NCI-H526 treated with DMSO at 0.1 percent for 48 hours (cell line): Measurements from ENCODE around the gene SPRY2.
"Not testable (repeated sequence)": the region's sequence is repeated elsewhere in the genome, so short reads cannot be mapped to it uniquely, and the experiment has no call there.

ENCODE experiments used
- DNase-seq: peaks from one replicate; lab custom pipeline; 2025; lab: John Stamatoyannopoulos, UW

The SPRY2 gene, protein sequence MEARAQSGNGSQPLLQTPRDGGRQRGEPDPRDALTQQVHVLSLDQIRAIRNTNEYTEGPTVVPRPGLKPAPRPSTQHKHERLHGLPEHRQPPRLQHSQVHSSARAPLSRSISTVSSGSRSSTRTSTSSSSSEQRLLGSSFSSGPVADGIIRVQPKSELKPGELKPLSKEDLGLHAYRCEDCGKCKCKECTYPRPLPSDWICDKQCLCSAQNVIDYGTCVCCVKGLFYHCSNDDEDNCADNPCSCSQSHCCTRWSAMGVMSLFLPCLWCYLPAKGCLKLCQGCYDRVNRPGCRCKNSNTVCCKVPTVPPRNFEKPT

DNA sequence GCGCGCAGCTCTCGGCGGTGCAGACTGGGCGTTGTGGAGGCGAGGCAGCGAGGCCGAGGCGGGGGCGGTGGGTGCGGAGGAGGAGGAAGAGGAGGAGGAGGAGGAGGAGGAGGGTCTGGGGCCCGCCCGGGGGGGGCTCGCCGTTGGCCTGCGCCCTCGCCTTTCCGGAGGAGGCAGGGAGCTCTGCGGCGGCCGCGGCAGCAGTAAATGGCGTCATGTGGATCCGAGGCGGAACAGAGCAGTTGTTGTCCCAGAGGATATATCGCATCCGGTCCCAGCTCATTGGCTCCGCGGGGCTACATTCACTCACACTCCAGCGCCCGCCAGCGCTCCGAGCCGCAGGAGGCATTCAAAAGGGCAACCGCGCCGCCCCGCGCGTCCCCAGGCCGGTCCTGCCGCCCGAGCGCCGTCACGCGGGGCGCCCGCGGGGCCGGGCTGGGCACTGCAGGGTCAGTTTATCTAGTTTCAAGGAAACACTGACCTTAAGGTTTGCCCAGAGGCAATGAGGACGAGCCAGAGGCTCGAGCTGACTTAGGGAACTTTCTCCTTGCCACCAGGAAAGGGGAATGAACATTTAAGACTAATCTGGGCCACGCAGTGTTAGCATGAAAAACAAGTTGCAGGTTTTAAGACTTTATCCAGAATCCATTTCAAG is at the start of gene SPRY2:
SPRY2 (minus strand) TSS at position 26 of the 655 bp plus-strand sequence. CDS start 3,421 bp downstream, outside the sequence.
- peak; percentile 98 for DNase-seq

DNA sequence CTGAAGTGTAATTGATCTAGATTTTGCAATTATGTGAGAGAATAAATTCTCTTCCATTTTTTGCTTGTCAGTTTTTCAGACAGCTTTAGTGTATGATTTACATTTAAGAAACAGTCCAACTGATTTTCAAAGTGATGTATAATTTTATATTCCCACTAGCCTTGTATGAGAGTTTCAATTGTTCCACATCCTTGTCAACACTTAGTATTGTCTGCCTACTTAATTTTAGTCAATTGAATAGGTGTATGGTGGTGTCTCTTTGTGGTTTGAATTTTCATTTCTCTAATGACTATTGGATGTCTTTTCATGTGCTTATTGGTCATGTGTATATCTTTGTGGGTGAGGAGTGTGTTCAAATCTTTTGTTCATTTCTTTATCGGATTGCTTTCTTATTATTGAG is 49.4 kb upstream of the SPRY2 start:
- no peak for DNase-seq

DNA sequence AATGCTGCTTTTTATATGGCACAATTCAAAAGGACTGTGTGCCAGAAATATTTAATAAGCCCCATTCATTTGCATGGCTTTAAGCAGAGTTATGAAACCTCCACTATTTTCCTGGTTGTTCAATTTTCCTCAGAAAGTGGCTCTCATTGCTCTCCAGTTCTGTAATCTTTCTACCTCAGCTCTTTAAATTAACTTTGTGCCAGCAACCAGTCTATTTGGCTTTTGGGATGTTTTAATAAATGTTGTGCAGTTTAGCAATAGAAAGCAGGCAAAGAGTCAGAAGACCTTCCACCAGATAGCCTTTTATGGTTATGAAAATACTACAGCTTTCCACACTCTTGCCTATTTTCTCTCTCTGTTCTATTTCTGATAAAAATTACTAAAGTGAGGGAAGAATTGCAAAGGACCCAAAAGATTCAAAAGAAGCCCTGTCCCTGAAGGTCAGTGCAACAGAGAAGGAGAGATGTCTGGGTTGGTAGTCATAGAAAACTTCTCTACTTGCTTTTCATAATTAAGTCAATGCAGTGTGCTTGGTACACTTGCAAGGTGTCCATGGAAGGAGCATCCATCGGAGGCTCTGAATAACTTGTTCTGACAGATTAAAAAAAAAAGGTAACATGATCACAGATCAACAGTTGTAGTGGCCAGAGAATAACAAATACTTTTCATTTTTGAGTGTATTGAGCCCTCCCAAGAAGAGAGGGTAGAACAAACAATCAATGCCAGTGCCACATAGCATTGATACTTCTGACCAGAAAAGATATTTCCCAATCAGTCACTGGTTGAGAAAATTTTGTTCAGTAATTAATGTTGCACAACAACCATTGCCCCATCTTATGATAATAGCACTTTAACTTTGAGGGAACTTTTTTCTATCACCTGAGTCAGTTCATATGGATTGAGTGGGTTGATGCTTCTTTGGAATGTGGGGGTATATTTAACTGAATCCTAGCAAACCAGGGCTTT is 48.4 kb upstream of the SPRY2 start:
- no peak for DNase-seq

DNA sequence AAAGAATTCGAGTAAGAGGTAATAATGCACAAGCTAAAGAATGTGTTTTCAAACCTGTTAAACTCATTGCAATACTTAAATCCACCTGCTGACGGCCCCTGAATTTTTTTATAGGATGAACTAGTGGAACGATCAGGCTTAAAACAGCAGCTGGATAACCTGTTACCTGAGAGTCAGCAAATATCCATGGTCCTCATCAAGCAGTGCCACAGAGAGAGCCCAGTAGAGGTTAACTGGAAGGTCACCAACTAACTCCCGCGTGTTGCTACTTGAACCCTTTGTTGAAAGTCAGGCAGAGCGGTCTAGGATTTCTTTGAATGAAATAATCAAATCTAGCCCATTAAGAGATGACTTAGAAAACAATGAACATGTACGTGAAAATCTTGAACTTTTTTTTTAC is 47.6 kb upstream of the SPRY2 start:
- DNase-seq, result no peak

DNA sequence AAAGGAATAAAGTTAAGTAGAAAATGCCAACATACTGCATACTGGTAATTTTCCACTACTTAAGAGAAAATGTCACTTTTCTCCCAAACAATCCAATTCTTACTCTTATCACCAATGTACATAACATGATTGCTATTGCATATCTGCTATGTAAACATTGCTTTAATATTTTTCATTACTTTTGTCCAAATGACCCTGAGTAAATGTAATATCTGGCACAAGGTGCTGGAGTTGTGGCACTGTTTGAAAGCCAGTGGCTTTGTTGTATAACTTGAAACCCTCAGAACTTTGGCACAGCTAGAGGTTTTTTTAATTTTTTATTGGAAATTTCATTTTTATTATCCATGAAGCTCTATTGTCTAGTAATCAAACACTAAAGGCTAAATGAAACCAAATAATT is 45.7 kb upstream of the SPRY2 start:
- no peak for DNase-seq

DNA sequence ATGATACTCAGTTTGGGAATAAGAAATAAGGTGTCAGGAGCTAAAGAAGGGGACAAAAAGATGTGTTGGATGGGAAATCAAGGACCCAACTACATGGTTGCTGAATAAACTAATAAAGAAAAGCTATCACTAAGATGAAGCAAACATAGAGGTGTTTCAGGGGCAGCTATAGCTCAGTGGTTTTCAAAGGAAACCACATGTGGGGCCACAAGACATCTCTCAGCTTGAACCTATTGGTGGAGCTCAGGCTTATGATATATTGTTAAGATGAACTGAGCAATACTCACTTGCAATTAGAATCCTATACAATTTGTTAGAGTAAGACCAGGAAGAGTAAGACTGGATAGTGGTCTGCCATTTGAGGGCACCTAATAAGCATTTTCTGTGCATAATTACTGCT is 45.1 kb upstream of the SPRY2 start:
- DNase-seq, result no peak

DNA sequence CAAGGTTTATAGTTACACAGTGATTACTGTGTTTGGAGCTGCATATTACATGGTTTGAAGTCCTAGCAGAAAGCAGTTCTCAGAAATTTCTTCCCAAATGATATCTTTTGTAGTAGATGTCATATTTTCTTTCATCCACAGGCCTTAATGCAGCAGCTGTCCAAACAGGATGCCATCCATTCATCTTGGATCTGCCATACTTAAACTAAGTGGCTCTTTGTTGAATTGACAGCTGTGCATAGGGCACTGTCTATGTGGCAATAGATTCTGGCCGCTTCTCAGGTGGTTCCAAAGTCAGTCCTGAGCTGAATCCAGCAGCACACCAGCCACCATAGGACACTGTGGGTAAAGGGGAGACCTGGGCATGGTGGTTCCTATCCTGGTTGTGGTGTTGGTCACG is 41.6 kb upstream of the SPRY2 start:
- DNase-seq, result no peak

DNA sequence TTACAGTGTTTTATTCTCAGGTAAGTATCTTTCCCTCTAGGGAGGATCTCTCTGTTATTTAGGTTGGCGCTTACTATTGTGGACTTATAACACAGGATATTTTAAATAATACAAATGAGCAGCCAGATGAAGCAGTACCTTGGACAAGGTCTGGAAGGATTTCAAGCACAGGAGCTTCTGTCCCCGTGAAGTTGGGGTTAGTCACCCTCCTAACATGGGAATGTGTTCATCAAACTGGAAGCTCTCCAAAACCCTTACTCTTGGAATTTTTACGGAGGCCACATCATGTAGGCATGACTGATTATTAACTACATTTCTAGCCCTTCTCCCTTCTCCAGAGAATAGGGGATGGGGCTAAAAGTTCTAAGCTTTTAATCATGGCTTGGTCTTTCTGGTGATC is 38.3 kb upstream of the SPRY2 start:
- no peak for DNase-seq

DNA sequence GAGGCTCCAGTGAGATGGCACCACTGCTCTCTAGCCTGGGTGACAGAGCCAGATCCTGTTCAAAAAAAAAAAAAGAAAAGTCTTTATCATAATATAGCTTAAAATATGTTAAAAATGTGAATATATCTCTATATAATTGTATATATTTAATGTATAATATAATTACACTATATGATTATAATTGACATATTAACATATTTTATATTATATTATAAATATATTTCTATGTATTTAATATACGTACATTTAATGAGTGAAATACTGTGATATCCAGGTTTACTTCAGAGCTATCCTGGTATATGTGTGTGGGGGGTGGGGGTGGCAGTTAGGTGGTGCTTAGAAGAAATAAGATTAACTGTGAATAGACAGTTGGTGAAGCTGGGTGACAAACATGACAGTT is 35.6 kb upstream of the SPRY2 start:
- DNase-seq, result no peak

DNA sequence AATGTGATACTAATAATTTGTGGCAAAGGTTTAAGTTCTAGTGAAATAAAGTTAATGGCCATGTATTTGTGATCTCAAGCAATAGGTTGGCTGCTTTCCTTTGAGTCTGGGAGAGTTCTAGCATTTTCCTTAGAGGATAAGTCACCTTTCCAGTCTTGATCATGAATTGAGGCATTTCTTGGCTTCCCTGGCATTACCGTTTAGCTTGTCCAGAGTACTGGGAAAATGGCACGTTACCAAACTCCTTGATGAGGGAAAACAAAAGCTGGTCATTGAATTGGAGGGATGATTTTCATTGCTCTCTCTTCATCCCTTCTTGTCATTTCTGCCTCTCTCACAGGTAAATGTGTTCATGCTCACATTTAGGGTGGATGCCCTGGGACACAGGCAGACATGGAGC is 34.0 kb upstream of the SPRY2 start:
- DNase-seq, result no peak

DNA sequence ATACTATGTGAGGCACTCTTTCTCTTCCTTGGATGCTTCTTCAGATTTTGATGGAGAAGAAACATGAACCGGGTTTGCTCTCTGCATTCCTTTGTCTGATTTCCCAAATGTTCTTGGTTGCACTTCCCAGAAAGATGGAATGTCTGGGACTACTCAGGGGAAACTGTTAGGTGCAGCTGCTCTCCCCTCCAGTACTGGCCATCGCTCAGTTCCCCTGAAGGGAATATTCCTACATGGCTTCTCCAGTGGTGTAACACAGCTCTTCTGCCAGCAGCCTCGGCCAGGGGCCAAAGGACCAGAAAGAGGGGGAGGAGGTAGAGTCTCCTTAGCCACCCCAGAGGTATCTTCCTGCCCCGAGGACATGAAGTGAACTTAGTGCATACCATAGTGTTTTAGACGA is 33.5 kb upstream of the SPRY2 start:
- DNase-seq, result no peak

DNA sequence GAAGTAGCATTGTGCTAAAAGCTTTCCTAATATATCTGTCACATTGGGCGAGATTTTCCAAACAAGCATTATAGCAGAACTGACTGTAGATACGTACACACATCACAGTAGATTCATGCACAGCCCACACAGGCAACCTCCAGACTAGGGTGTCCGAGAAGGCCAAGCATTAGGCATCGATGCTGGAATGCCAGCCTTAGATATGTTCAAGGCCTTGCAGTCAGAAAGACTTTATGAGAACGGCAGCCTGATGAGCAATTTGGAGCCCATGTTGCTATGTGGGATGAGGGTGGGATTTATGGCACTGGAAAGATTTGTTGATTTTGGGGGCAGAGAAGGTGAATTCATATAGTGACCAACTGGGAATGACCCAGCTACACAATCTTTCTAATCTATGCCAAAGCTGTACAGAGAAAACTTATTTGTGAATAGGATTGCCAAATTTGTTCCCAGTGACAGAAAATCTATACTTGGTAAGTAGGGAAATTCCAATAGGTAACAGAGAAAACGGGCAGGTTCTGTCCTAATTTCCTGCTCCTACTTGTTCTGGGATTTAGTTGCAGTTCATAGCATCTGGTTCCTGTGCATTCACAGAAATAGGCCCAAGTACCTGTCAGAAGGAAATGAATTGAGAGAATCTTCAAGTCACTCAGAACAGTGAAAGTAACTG is 31.0 kb upstream of the SPRY2 start:
- no peak for DNase-seq

DNA sequence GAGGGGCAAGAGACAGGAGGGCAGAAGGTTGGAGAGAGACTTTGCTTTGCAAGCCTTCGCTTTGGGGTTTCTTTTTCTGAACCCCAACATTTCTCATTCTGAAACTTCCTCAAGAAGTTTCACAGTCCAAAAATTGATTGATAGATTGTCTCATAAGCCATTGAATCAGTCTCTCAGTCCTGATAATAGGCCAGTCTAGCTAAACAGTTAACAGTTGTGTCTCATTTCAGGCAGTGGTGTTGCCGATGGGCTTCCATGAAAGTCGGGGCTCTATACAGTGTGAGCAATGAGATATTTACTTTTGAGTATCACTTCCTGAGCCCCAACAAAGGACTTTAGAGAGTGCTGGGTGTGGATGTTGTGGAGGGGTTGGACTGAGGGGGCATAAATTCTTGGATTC is 26.5 kb upstream of the SPRY2 start:
- DNase-seq, result no peak

DNA sequence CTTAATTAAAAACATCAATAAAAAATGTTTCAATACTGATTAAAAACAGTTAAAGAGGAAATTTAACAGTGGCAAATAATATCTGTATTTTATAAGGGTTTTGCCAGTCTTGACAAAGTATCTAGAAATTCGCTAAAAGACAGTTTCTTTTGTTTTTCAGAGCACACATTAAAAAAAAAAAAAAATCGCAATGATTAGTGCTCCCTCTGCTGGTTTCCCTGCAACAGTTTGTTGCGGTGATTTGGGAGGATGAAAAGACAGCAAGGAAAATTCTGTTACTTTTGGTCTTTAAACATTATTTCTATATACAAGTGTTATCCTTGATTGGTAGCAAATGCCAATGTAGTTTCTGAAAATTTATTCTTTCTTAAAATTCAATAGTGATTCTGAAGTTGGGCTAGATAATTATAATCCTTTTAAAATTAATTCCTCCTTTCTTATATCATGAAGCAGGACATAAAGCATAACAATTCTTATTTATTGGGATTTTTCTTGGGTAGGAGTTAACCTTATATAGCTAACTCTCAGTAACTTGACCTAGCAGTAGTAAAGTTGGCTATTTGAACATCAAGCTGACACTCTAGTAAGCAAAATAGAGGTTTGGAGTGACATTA is 23.1 kb upstream of the SPRY2 start:
- peak; percentile 31 for DNase-seq

DNA sequence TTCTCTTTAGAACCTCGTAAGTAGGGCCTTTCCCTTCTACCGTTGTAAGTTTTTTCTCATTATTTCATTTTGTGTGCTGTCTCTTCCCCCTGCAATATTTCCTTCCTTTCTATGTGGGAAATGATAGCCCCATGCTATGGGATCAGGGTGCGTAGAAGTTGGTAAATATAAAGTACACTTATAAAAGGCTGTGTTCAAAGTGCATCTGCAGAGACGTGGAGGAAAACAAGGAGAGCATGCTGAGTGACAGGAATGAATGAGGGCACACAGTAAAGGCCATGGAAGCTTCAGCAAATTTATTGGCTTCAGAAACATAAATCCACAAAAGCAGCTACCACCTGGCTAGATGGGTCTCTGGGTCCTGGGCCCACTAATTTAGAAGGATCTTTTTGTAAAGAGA is 21.6 kb upstream of the SPRY2 start:
- no peak for DNase-seq

DNA sequence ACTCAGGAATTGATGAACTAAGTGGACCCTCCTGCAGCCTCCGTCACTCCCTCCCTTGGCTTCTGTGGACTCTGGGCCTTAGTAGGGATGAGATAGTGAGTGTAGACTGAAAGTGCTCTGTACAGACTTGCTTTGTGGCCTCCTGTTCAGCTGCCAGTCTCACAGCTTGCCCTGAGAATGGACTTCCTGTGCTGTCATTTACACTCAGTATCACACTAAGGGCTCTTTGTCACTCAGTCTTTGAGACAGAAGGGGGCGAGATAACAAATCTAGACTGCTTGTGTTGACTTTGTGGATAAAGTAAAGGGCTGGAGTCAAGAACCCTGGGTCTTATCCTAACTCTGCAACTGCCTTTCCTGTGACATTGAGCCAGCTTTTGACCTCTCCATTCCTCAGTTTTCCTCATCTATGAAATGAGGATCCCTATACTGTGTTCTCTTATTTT is 21.0 kb upstream of the SPRY2 start:
- no peak for DNase-seq

DNA sequence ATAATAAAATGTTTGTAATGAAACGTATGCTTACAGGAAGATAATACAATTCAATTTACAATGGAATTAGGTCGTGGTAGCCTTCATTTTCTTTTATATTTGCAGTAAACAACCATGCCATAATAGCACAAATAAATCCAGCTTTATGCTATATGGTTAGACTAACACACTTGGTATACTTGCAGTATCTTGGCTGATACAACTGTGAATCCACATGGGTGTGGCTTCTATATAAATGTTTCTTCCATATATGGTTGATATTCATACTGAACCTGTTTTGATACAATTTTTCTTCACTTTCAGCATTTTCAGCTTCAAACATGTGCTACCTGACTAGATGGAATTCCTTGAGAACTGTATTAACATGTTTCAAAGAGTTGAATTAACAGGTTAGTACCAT is 20.4 kb upstream of the SPRY2 start:
- DNase-seq, result no peak

DNA sequence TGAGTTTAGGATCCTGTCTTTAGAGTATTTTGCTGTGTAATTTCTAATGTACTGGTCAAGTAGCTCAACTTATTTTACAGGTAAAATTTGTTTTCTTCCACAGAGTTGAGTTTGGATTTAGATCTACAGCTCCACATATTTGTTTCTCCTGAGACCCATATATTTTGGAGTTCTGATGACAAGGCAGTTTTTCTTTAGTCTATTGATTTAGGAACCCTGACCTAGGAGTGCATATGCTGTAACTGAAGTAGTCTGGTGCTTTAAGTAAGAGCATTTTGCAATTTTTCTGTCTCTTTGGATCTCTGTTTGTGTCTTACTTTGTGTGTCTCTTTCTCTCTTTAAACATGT is 19.5 kb upstream of the SPRY2 start:
- DNase-seq, result no peak

DNA sequence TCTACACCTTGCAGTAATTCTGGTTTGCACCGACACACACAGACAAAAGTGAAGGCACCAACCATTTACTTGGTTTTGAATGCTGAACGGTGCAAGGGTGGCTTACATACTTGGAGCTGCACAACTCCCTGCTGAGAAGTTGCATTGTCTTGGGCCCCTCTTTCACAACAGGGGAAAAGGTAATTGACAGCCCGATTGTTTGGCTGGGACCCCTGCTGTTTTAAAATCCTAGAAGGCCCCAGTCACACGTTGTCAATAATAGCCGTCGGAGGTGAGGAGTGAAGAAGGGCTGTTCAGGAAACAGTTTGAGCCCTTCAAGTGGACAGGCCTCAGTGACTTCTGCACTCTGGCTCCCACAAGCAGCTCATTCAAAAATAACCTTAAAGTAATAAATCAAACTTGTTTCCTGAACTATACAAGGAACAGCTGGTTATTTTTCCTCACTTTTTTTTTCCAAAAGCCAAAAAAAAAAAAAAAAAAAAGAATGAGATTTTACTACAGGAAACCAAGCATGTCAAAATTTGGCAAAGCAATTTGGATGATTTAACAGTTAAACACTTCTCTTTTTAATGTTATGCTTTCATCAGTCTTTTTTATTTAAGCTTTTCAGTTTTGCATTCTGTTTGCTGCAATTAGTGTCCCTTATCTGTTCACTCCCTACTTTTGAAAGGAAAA is 19.0 kb upstream of the SPRY2 start:
- no peak for DNase-seq

DNA sequence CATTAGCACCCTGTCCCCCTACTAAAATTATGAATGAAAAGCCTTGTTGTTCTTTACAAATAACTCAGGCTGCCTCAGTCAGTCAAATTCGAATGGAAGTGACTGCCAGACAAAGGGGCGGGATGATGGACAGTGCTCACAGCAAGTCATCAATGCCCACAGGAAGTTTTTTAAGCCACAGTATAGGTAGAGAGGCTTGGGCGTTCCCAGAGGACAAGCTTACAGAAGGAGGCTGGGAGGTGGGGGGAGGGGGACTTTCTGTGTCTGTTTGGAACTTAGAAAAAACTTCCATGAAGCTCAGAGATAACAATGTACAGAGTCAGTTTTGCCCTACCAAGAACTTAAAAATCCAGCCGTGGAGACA is 18.5 kb upstream of the SPRY2 start:
- no peak for DNase-seq

DNA sequence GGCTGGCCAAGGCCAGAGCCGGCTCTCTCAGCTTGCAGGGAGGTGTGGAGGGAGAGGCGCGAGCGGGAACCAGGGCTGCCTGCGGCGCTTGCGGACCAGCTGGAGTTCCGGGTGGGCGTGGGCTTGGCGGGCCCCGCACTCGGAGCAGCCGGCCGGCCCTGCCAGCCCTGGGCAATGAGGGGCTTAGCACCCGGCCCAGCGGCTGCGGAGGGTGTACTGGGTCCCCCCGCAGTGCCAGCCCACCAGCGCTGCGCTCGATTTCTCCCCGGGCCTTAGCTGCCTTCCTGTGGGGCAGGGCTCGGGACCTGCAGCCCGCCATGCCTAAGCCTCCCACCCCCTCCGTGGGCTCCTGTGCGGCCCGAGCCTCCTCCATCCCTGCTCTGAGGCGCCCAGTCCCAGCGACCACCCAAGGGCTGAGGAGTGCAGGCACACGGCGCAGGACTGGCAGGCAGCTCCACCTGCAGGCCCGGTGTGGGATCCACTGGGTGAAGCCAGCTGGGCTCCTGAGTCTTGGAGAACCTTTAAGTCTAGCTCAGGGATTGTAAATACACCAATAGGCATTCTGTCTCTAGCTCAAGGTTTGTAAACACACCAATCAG is 14.7 kb upstream of the SPRY2 start:
- DNase-seq, result not testable (repeated sequence)
